GM18861 (cell line): ENCODE results near the gene RGS19.

Source experiments
- ATAC-seq: cut with Tn5 transposase; IDR thresholded peaks from one replicate; pipeline ENCODE4 v1.9.1; 2021; ENCODE audit not compliant: unreplicated experiment

RGS19 gene

DNA sequence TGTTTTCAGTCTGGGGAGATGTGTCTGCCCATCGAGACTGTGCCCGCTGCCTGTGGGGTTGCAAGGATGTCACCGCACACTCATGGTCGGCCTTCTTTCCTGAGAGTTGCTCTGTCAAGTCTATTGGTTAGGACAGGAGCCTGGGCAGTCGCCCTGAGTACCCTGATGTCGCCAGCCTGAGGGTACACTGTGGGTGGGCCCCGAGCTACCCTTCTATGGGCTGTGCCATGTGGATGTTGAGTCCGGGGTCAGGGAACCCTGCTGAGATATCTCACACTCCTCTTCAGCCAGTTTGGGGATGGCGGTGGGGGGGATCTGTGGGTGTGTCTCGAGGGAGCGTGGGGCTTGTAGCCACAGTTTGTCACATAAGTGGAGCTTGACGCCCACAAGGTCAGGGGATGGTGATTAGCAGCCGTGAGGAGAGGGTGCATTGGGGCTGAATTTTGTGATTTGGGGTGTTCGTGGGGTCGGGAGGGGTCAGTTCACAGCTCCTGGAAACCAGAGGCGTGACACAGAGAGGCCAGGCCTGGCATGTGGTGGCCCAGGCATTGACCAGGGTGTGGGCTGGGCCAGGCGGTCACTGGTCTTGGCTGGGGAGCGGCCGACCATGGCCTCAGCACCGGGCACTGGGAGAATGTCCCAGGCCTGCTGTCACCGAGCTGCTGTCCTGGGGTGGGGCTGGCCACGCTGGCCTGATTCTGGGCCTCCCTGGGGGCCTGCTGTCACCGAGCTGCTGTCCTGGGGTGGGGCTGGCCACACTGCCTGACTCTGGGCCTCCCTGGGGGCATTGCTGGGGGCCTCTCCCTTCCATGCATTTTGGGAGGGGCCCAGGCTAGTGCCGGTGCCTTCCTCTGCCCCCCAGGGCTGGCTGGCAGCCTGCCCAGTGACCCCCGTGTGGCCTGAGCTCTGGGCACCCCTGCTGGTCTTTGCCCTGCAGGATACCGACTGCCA, 29.7 kb upstream of the RGS19 start:
- ATAC-seq = no peak

DNA sequence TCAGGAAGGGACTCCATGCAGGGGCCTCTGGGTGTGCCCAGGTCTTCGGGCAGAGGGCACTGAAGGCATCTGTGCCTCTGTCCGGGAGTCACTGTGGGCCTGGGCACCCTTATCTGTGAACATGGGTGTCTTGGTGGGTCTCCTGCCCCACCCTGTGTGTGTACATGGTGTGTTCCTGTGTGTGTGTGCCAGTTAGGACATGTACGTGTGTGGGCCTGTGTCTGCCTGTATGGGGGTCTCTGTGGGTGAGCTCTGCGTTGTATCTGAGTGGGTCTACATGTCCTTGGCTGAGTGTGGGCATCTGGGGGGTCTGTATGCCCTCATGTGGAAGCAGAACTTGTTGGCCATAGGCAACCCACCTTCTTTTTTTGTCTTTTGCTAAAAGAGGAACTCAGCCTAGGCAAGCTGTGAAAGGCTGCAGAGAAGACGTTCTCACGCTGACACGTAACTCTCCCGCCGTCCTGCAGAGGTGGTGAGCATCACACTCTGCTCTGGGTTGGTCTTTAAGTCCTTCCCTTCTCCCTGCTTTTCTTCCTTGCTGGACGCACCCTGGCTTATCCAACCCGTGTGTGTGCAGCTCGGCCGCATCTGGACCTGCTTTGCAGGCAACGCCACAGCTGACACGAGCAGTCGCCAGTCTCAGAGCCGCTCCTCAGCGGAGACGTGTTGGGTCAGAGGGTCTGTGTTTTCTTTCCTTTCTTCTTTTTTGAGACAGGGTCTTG, 28.6 kb upstream of the RGS19 start:
- ATAC-seq = no peak

DNA sequence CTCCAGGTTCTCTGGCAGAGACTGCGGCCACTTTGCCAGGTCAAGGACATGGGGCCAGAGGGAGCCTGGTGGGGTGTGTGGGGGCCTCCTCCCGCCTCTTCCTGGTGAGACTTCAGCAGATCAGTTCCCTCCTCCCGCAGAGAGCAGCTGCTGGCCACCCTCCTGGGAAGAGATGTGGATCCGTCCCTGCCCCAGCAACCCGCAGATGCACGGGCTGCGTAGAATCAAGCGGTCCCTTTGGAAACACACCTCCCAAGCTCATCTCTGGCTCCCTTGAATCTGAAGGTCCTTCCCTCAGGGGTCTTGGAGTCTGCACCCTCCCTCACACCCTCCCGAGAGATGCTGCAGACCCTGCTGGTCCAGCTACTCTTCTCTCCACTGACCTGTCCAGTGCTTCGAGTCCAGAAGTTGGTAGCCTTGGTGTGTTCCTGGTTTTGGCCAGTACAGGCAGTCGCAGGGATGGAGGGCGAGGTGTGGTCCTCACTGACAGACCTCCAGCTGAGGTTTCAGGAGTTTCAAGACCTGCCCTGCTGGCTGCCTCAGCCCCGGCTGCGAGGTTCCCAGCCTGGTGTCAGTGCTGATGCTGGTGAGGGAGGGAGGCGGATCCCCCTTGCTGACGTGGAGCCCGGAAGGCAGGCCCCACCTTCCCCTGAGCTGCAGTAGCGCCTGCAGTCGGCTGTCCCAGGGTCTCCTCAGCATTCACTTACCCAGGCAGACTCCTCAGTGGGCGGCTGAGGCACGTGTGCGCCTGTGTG, 27.8 kb upstream of the RGS19 start, which contains the start of gene NPBWR2:
NPBWR2 (minus strand) TSS at position 585 of the 755 bp plus-strand sequence. CDS start 734 bp downstream, outside the sequence.
- no peak for ATAC-seq

DNA sequence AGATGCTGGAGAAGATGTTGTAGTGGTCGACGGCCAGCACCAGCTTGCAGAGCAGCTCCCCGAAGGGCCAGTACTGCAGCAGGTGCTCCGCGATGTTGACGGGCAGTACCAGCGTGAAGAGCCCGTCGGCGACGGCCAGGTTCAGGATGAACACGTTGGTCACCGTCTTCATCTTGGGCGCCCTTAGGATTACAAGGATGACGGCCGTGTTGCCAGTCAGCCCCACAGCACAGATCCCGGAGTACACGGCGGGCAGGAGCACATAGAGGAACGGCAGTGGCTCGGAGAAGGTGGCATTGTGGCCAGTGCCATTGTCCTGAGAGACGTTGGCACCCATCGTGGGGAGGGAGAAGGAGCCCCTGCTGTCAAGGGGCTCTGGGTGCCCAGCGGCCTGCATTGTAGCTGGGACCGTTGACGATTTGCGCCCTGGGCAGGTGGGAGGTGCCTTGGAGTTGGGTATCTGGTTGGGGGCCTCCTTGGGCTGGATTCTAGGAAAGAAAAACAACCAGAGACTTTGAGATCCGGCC, 27.2 kb upstream of the RGS19 start:
- no peak for ATAC-seq

DNA sequence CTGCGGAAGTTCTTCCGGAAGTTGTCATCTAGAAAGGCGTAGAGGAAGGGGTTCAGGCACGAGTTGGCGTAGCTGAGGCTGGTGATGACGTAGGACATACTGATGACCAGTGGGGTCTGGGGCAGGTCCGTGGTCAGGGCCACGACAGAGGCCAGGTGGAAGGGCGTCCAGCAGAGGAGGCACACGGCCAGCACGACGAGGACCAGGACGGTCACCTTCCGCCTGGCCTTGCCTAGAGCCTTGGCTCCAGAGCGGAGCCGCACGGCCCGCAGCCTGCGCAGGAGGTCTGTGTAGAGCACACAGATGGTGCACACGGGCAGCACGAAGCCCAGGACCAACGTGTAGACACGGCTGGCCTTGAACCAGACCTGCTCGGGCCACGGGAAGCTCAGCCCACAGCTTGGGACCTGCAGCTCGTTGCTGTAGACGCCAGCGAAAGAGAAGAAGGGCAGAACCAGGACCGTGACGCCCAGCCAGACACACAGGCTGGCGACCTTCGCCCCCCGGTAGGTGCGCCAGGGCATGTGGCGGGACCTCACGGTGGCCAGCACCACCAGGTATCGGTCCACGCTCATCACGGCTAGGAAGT, 26.6 kb upstream of the RGS19 start:
- ATAC-seq = no peak

DNA sequence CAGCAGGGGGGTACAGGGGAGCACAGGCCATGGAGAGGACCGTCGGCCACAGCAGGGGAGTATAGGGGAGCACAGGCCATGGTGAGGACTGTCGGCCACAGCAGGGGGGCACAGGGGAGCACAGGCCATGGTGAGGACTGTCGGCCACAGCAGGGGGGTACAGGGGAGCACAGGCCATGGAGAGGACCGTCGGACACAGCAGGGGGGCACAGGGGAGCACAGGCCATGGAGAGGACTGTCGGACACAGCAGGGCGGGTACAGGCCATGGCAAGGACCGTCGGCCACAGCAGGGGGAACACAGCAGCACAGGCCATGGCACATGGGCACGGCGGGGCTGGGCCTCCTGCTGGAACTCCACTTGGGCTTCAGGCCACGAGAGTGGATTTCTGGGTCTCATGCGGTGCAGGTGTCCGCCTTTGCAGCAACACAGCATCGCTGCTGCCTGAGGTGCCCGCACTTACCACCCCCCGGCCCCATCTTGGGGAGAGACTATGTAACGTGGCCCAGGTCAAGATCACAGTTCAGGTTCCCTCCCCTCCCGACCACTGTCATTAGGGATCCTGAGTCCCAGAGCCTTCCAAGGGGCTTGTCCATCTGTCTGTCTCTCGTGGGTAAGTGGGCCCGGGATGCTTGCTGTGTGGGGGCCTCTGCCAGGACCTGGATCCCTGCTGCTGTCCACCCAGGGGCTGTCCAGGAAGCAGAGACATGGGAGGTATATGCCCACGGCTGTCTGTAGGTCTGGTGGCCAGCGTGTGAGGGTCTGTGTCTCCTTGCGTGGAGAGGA, 25.5 kb upstream of the RGS19 start:
- no peak for ATAC-seq

DNA sequence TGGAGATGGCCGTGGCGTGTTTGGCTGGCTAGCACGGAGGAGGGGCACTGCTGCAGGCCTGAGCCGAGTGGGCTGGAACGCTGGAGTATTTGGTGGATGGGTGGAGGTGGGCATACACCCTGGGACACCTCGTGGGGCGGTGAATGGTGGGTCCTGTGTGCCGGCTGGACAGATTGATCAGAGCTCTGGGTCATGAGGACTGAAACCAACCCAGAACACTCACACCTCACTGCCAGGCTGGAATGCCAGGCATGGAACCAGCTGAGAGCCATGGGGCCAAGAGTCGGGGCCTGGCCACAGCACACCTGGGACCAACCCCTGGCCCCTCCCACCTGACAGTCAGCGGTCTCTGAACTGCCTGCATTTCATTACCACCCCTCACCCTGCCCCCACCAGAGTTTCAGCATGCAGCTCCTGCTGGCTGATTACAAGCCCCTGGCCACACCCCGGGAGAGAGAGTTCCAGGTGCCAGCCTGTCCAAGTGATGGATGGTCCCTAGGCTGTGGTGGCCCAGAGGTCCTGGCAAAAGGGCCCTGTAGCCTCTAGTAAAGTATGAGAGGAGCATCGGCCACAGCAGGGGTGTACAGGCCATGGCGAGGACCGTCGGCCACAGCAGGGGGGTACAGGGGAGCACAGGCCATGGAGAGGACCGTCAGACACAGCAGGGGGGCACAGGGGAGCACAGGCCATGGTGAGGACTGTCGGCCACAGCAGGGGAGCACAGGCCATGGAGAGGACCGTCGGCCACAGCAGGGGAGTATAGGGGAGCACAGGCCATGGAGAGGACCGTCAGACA, 24.8 kb upstream of the RGS19 start:
- no peak for ATAC-seq

DNA sequence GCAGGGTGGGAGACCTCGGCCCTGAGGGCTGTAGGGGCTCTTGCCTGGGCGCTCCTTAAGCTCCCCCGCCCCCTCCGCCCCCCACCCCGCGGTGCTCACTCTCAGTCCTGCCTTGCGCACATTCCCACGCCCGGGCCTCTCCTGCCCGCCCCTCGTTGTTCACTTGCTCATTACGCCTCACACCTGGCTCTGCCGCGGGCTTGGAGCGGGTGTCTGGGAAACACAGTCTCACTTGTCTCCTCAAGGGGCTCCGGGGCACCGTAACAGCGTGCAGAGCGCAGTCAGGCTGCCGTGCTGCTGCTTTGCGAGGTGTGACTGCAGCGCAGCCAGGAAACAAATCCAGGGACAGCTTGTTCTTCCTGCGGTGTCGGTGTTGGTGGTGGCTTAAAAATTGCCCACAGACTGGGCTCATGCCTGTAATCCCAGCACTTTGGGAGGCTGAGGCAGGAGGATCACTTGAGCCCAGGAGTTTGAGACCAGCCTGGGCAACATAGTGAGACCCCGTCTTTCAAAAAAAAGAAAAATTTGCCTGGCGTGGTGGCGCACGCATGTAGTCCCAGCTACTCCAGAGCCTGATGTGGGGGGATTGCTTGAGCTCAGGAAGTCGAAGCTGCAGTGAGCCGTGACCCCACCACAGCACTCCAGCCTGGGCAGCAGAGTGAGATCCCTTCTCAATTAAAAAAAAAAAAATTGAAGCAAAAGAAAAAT, 23.5 kb upstream of the RGS19 start:
- ATAC-seq = no peak

DNA sequence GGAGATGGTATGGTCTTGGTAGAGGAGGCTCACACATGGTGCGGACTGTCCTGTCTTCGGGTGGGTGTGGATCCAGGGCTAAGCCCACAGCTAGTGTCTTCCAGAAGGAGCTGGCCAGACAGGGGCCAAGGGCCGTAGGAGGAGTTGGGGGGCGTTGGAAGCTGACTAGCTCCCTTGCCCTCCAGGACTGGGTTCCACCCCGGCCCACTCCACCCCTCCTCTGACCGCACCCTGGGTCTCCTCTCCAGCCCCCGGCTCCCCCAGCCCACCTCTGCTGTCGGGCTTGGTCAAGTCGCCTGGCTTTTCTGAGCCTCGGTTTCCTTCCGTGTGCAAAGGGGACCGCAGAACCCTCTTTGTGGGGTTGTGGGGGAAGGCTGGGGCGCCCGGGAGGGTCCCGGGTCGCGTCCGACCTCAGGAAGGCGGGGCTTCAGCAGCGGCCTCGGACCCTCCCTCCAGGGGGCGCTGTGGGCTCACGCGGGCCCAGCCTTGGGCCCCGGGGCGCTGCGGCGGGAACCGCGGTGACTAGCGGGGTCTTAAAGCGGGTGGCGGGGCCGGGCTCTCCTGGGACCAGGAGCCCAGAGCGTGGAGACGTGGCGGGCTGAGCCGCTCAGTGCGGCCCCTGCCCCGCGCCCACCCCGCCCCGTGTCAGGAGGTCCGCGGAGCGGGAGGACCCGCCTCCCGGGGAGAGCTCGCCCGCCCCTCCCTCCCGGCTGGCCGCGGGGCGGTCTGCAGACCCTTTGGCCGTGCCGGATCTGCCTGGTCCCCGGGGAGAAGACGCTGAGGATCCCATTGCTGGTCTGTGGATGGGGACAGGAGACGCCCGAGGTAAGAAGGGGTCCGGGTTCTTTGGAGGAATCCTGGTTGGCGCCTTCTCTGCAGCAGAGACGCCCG, 22.7 kb upstream of the RGS19 start:
- no peak for ATAC-seq

DNA sequence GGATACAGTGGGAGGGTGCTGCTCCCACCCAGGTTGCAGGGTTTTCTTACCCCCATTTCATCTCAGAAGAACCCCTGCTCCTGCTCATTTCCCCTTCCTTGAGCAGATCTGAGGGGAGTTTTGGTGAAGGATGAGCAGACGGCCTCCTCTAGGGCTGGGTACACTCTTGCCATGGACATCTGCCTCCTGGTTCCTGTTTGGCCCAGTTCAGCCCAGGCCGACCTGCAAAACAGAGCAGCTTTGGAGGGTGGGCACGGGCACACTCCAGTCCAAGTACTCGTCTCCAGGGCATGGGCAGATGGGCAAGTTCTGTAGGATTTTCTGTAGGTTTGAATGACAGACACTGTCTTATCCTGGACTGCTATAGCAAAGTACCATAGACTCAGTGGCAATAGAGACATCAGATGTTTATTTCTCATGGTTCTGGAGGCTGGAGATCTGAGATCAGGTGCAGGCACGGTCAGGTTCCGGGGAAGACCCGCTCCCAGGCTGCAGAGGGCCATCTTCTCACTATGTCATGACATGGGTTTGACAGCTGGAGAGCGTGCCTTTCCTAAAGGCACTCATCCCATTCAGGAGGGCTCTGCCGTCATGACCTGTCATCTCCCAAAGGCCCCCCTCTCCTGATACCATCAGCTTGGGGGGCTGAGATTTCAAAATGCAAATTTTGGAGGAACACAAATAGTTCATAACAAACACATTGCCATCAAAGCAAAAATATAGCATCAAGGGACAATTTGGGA, 21.8 kb upstream of the RGS19 start:
- ATAC-seq = no peak

DNA sequence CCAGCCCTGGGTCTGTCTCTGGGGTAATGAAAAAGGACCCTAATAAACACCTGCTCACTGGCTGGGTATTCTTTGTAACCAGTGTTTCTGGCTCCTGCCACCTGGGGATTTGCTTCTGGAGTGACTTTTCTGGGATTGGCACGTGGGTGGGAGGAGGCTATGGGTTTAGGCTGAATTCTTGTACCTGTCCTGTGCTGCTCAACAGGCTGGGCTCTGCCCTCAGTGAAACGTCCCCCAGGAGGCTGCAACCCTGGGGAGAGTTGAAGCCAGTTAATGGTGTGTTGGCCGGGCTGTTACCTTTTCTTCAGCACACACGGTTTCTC, 21.2 kb upstream of the RGS19 start:
- ATAC-seq = no peak

DNA sequence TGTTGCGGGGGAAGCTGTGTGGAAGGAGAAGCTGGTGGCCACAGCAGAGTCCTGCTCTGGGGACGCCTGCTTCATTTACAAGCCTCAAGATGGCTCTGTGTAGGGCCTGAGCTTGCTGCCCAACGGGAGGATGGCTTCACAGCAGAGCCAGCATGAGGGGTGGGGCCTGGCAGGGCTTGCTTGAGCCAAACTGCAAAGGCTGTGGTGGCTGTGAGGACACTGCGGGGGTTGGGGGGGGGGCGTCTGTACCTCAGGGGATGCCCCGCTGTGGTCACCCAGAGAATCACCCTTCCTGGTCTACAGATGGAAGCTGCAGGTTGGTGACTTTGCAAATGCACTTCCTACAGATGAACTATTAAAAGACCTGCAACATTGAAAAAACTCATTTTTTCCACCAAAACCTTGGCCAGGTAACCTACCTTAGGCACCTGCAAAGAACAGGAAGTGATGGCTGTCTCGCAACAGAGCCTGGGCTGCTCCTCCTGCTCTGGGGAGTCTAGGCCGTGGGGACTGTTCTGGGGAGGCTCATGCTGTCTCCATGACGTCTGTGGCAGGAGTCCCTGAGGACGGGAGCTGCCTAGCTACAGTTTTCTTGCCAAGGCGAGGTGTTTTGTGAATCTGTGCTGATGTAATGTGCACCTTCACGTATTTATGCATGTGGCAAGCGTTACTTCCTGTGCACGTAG, 20.7 kb upstream of the RGS19 start:
- peak; percentile 51 for ATAC-seq

DNA sequence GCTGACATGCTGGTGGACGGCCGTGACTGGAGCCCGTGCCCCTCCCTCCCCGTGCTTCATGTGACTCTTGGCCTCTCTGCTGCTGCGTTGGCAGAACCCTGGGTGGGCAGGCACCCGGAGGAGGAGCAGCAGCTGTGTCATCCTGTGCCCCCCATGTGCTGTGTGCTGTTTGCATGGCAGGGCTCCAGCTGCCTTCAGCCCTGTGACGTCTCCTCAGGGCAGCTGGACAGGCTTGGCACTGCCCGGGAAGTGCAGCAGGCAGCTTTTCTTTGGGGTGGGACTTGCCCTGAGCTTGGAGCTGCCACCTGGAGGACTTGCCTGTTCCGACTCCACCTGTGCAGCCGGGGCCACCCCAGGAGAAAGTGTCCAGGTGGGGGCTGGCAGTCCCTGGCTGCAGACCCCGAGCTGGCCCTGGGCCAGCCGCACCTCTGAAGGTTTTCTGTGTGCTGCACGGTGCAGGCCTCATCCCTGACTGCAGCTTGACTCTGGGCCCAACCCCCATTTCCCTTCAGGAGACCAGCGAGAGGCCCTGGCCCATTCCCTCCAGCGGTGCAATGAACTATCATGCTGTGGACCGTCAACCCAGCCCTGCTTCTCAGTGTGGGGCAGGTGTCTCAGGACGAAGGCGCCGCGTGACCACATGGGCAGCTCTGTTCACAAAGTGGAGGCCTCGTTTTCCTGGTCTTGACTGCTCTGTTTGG, 19.9 kb upstream of the RGS19 start:
- ATAC-seq = no peak

DNA sequence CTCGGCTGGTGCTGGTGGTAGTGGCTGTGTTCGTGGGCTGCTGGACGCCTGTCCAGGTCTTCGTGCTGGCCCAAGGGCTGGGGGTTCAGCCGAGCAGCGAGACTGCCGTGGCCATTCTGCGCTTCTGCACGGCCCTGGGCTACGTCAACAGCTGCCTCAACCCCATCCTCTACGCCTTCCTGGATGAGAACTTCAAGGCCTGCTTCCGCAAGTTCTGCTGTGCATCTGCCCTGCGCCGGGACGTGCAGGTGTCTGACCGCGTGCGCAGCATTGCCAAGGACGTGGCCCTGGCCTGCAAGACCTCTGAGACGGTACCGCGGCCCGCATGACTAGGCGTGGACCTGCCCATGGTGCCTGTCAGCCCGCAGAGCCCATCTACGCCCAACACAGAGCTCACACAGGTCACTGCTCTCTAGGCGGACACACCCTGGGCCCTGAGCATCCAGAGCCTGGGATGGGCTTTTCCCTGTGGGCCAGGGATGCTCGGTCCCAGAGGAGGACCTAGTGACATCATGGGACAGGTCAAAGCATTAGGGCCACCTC, 19.2 kb upstream of the RGS19 start:
- no peak for ATAC-seq

DNA sequence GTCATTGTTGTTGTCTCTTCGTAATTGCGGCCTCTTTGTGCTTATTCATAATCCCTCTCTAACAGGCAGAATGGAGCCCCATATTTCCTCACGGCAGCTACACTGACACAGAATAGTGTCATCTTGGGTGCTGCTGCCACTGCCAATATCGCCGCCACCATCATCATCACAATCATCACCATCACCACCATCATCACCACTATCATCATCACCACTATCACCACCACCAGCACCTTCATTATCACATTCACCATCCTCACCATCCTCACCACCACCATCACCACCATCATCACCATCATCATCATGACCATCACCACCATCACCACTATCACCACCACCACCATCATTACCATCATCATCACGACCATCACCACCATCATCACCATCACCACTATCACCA, 17.2 kb upstream of the RGS19 start:
- ATAC-seq = no peak

DNA sequence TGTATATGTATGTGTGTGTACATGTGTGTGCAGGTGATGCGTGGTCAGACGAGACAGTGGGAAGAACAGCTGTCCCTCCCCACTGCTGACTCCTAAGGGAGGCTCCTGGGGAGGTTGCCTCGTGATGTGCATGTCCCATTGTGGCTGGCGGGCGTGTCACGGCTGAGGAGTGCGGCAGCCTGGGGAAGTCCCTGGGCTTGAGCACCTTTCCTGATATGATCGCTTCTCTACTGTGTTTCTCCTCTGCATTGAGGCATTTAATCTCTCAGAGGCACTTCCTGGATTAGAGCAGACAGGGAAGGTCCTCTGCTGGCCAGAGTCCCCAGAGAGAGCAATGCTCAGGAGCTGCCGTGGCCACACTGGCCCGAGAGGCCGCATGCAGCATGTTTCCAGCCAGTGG, 16.6 kb upstream of the RGS19 start:
- no peak for ATAC-seq
